ENCODE measurements around the gene NID2. TPM values are rescaled to one million over a fixed set of nuclear protein-coding genes. Genes with fewer than 3 reads are reported as not detected.
A peak's percentile ranks its signal among the peaks of the same experiment; 100 is the strongest.

NID2 gene
- total and polyA plus RNA-seq, 2 of the 4 experiments (the other 2 are of a cell fraction), result 101 to 303 TPM

DNA sequence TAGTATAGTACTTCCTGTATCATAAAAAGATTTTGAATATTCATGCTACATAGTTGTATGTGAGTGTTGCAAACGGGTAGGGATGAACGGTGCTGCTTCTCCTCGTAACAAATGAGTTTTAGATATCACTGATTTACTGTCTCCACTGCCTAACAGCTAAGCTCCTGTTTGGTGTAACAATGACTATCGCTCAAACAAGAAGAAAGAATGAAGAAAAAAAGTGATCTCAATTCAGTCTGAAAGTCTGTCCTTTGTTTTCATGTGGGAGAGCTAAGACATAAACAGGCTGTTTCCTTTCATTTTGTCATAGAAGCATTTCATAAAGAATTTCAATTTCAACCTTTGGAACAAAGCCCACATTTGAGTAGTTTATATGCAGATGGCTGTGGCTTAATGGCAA lies 105.6 kb downstream of the NID2 start:
- Histone ChIP-seq H3K9ac (ENCODE audit: low read depth, low read length) (peak overlapping the region; percentile 61; the same call in 1 of the 2 replicates), H3K4ac (ENCODE audit: low read depth, low read length) (no peak overlapping the region), H3K9me3 (ENCODE audit: control insufficient read depth, insufficient read depth, low read length) (peaks cover 5% of the 10 kb centered on the region), H2BK15ac (ENCODE audit: low read depth, low read length) (peak overlapping the region; percentile 18; the same call in 1 of the 3 replicates), H3K27me3 (ENCODE audit: control insufficient read depth, insufficient read depth, low read length) (no peaks in the 10 kb centered on the region), H3K4me3 (ENCODE audit: insufficient read depth, low read depth, low read length) (peak overlapping the region; percentile 44; the same call in 1 of the 2 replicates), H3K9me1 (ENCODE audit: insufficient read depth, low read length) (peaks cover 4% of the 10 kb centered on the region), H3K4me1 (ENCODE audit: control insufficient read depth, insufficient read depth, low read length) (peaks cover 5% of the 10 kb centered on the region; the same call in 1 of the 2 replicates), H2AFZ (replicated peaks; ENCODE audit: low read length, poor library complexity) (no peak overlapping the region), H4K8ac (ENCODE audit: low read depth in 2 of 2, low read length in 2 of 2) (peak overlapping the region in 1 of 2 experiments; percentile 51; a peak in 2 of 4 replicates), H4K5ac (ENCODE audit: low read depth, low read length) (peak overlapping the region; percentile 42; the same call in 1 of the 2 replicates), H3K56ac (ENCODE audit: extremely low read depth, insufficient read depth, low read length) (no peak overlapping the region), H2AK5ac (ENCODE audit: low read depth, low read length) (no peak overlapping the region), H2BK120ac (ENCODE audit: low read depth, low read length) (peak overlapping the region; percentile 36; the same call in 1 of the 2 replicates), H4K91ac (ENCODE audit: insufficient read depth, low read depth, low read length) (no peak overlapping the region), H3K79me1 (ENCODE audit: low read depth in 1 of 2, low read length in 2 of 2) (0 out of 4 replicates have a peak, but pooled peaks cover 0 to 5% of the 10 kb centered on the region in 2 experiments), H3K18ac (ENCODE audit: low read depth, low read length) (peak overlapping the region; percentile 71; the same call in 1 of the 2 replicates), H2BK20ac (ENCODE audit: low read depth, low read length) (no peak overlapping the region), H3K36me3 (ENCODE audit: control insufficient read depth, insufficient read depth, low read length) (peaks cover 3% of the 10 kb centered on the region; the same call in 1 of the 2 replicates), H3K14ac (replicated peaks; ENCODE audit: low read depth, low read length) (peak overlapping the region; percentile 48), H3K27ac (ENCODE audit: insufficient read depth, low read length) (peak overlapping the region; percentile 47; the same call in 1 of the 2 replicates), H2BK5ac (ENCODE audit: low read depth, low read length, poor library complexity, severe bottlenecking) (peak overlapping the region; percentile 25), H3K4me2 (ENCODE audit: low read depth, low read length) (peak overlapping the region; percentile 99), H3K23ac (ENCODE audit: low read depth, low read length) (0 out of 2 replicates have a peak overlapping the region, but pooled peaks have one; percentile 17), H4K20me1 (ENCODE audit: insufficient read depth, low read length) (no peaks in the 10 kb centered on the region), H2AK9ac (replicated peaks; ENCODE audit: low read depth, low read length, poor library complexity) (no peak overlapping the region)
- WGBS, 2 experiments (ENCODE audit: extremely low coverage in 2 of 2, insufficient read length in 1 of 2), result no CpG with 5 or more reads among the region's 4 CpGs
- no TSS peak for BruUV-seq (replicated peaks)
- POLR2A ChIA-PET (ENCODE audit: unreplicated experiment), result no interaction called here
- DNase-seq (peak; percentile 53), ATAC-seq (ENCODE audit: low read depth) (peak; percentile 71)
- in situ Hi-C loops (cut with MboI; ENCODE audit: low sequenced_read_pairs), result no loop called here
- CTCF ChIA-PET, result interaction anchor here (1.2 kb wide), 1 partner anchor 16 kb away, joined by 3 read pairs; no protein-coding TSS in a partner anchor
- TF ChIP-seq, protein P1, sequence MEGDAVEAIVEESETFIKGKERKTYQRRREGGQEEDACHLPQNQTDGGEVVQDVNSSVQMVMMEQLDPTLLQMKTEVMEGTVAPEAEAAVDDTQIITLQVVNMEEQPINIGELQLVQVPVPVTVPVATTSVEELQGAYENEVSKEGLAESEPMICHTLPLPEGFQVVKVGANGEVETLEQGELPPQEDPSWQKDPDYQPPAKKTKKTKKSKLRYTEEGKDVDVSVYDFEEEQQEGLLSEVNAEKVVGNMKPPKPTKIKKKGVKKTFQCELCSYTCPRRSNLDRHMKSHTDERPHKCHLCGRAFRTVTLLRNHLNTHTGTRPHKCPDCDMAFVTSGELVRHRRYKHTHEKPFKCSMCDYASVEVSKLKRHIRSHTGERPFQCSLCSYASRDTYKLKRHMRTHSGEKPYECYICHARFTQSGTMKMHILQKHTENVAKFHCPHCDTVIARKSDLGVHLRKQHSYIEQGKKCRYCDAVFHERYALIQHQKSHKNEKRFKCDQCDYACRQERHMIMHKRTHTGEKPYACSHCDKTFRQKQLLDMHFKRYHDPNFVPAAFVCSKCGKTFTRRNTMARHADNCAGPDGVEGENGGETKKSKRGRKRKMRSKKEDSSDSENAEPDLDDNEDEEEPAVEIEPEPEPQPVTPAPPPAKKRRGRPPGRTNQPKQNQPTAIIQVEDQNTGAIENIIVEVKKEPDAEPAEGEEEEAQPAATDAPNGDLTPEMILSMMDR (conservative IDR thresholded peaks at IDR 0.05; ENCODE audit: low read depth, low read length), result no peak
- TF ChIP-seq, protein P2, sequence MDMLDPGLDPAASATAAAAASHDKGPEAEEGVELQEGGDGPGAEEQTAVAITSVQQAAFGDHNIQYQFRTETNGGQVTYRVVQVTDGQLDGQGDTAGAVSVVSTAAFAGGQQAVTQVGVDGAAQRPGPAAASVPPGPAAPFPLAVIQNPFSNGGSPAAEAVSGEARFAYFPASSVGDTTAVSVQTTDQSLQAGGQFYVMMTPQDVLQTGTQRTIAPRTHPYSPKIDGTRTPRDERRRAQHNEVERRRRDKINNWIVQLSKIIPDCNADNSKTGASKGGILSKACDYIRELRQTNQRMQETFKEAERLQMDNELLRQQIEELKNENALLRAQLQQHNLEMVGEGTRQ (IDR thresholded peaks at IDR 0.05; ENCODE audit: low read depth, low read length), result no peak
- TF ChIP-seq CEBPB (IDR thresholded peaks at IDR 0.05; ENCODE audit: low read depth, low read length) (no peak), RAD21 (IDR thresholded peaks at IDR 0.05; ENCODE audit: low read length) (no peak), NFE2L2 (IDR thresholded peaks at IDR 0.05; ENCODE audit: low read depth, low read length) (no peak), MAZ (IDR thresholded peaks at IDR 0.05; ENCODE audit: borderline replicate concordance, low read depth, low read length) (no peak), SMC3 (IDR thresholded peaks at IDR 0.05; ENCODE audit: low read depth, low read length) (no peak), RFX5 (IDR thresholded peaks at IDR 0.05; ENCODE audit: low read depth, low read length) (no peak), FOS (IDR thresholded peaks at IDR 0.05; ENCODE audit: low read depth, low read length) (no peak), POLR2A (IDR thresholded peaks at IDR 0.05; ENCODE audit: low read depth, low read length) (no peak), BHLHE40 (IDR thresholded peaks at IDR 0.05; ENCODE audit: low read depth, low read length) (no peak)
- intact Hi-C loops (cut with micrococcal nuclease), result no loop called here
- dilution Hi-C loops (cut with HindIII; ENCODE audit: low sequenced_read_pairs, unreplicated experiment), result no loop called here
